A673 (cell line): ENCODE measurements around the gene MRPL28. TPM values are rescaled to one million over a fixed set of nuclear protein-coding genes. Genes with fewer than 3 reads are reported as not detected.
"Not testable (repeated sequence)": the region's sequence is repeated elsewhere in the genome, so short reads cannot be mapped to it uniquely, and the experiment has no call there.

Experiments used
- BruUV-seq: library from RNA; stranded (reverse); fragments of 400-500 nt; replicated peaks from 2 replicates; lab custom pipeline; 2021; lab: Mats Ljungman, UMichigan
- CTCF ChIA-PET: fragments of 300-600 bp; sonication (Branson Sonifier 250); formaldehyde crosslinking; loops from one replicate; lab custom pipeline; 2022; ENCODE audit warnings: antibody characterized with exemption; lab: Charles Lee
- POLR2A ChIA-PET: fragments of 300-600 bp; sonication (Branson Sonifier 250); formaldehyde crosslinking; loops from one replicate; lab custom pipeline; 2022; ENCODE audit warnings: antibody characterized with exemption; ENCODE audit not compliant: low non-redundant PET; lab: Charles Lee
- DNase-seq: peaks from one replicate; pipeline ENCODE4 v3.0.0-alpha.2; 2015; ENCODE audit warnings: low spot score
- H3K27ac ChIP-seq: fragments of 200-600 bp; sonication (generic); 2 replicates; pipeline ENCODE4 v1.5.1; 2016; ENCODE audit warnings: mixed run types, low read depth, mild to moderate bottlenecking, mixed read lengths, antibody characterized with exemption, low read length; ENCODE audit not compliant: poor library complexity, severe bottlenecking
- H3K27me3 ChIP-seq: fragments of 200-600 bp; sonication (generic); replicated peaks from 2 replicates; pipeline ENCODE4 v1.6.1; 2017; ENCODE audit warnings: mixed run types, low read depth, mild to moderate bottlenecking, mixed read lengths, antibody characterized with exemption, low read length; ENCODE audit not compliant: insufficient read depth, poor library complexity
- H3K36me3 ChIP-seq: fragments of 200-600 bp; sonication (generic); 2 replicates; pipeline ENCODE4 v1.6.1; 2016; ENCODE audit warnings: mixed run types, mild to moderate bottlenecking, mixed read lengths, antibody characterized with exemption, low read length; ENCODE audit not compliant: insufficient read depth, poor library complexity, severe bottlenecking
- H3K4me1 ChIP-seq: fragments of 200-600 bp; sonication (generic); 2 replicates; pipeline ENCODE4 v1.6.1; 2017; ENCODE audit warnings: mixed run types, mild to moderate bottlenecking, mixed read lengths, antibody characterized with exemption, low read length; ENCODE audit not compliant: insufficient read depth, poor library complexity, severe bottlenecking
- H3K4me3 ChIP-seq: fragments of 200-600 bp; sonication (generic); 2 replicates; pipeline ENCODE4 v1.5.1; 2016; ENCODE audit warnings: low read depth, mixed run types, mild to moderate bottlenecking, mixed read lengths, low read length; ENCODE audit not compliant: poor library complexity, severe bottlenecking
- H3K9me3 ChIP-seq: fragments of 200-600 bp; sonication (generic); 2 replicates; pipeline ENCODE4 v1.6.1; 2016; ENCODE audit warnings: mixed run types, low read depth, mild to moderate bottlenecking, mixed read lengths, antibody characterized with exemption, low read length; ENCODE audit not compliant: poor library complexity, severe bottlenecking
- CTCF ChIP-seq: fragments of 300-800, 200-600 bp; sonication (generic); conservative IDR thresholded peaks from 2 replicates; pipeline ENCODE4 v1.5.1; 2017; ENCODE audit warnings: low read depth, mild to moderate bottlenecking, antibody characterized with exemption, low read length, moderate library complexity, mixed read lengths
- EZH2 ChIP-seq: fragments of 200-600 bp; sonication (generic); IDR thresholded peaks from 2 replicates; pipeline ENCODE4 v1.6.1; 2017; ENCODE audit warnings: borderline replicate concordance, low read depth, mild to moderate bottlenecking, mixed read lengths, antibody characterized with exemption, low read length; ENCODE audit not compliant: poor library complexity, severe bottlenecking
- intact Hi-C: fragments of 100-400 bp; cut with micrococcal nuclease; formaldehyde crosslinking; loops from one replicate; pipeline ENCODE4 v1.10.0; 2022; ENCODE audit not compliant: unreplicated experiment
- total RNA-seq: library from RNA; stranded (reverse); gene quantifications from 2 replicates; pipeline ENCODE4 v1.2.3, GENCODE V29; 2021

MRPL28 gene
- total RNA-seq, 1 experiment from 2014 or later = 150 TPM

GRCh38 chr16:342455-343213 is 27.7 kb downstream of the MRPL28 start:
- ChIA-PET POLR2A (interaction anchor here (0.5 kb wide), 1 partner anchor 1618 kb away, joined by 3 read pairs; no protein-coding TSS in a partner anchor), CTCF (interaction anchor here (1.0 kb wide), 1 partner anchor 11 kb away, joined by 11 read pairs; no protein-coding TSS in a partner anchor)
- TF ChIP-seq CTCF = no peak
- TF ChIP-seq EZH2 = no peak

GRCh38 chr16:341974-342336 is 28.4 kb downstream of the MRPL28 start:
- H3K9me3 ChIP-seq, H3K27ac ChIP-seq, H3K27me3 ChIP-seq, H3K4me1 ChIP-seq, DNase-seq, intact Hi-C loops, BruUV-seq, H3K4me3 ChIP-seq: not testable (repeated sequence)
- ChIA-PET POLR2A (interaction anchor here (0.5 kb wide), 1 partner anchor 1619 kb away, joined by 3 read pairs; no protein-coding TSS in a partner anchor), CTCF (interaction anchor here (1.0 kb wide), 1 partner anchor 11 kb away, joined by 11 read pairs; no protein-coding TSS in a partner anchor)
- H3K36me3 ChIP-seq = peaks cover 24% of the 10 kb centered on the region

More at GRCh38 chr16:342455-343213, 27.7 kb downstream of the MRPL28 start:
- Histone ChIP-seq H3K36me3 (peaks cover 24% of the 10 kb centered on the region), H3K4me3 (no peak overlapping the region), H3K27ac (no peak overlapping the region), H3K9me3 (no peaks in the 10 kb centered on the region), H3K4me1 (no peaks in the 10 kb centered on the region), H3K27me3 (no peaks in the 10 kb centered on the region)
- no peak for DNase-seq
- intact Hi-C loops = no loop called here
- BruUV-seq = no TSS peak

- intact Hi-C loops = not testable (repeated sequence)
These were observed 29.0 kb downstream of the MRPL28 start for GRCh38 chr16:341095-341973.

More at GRCh38 chr16:341095-341973, 29.0 kb downstream of the MRPL28 start:
- H3K4me3 ChIP-seq, BruUV-seq, H3K9me3 ChIP-seq, POLR2A ChIA-PET, H3K27ac ChIP-seq, H3K27me3 ChIP-seq, DNase-seq, H3K4me1 ChIP-seq: not testable (repeated sequence)
- CTCF ChIA-PET = interaction anchor here (1.0 kb wide), 1 partner anchor 12 kb away, joined by 11 read pairs; no protein-coding TSS in a partner anchor
- peaks cover 20% of the 10 kb centered on the region for H3K36me3 ChIP-seq
